GM21360 (cell line): Measurements from ENCODE around the gene ELMO2.

Experiments used
- ATAC-seq: cut with Tn5 transposase; IDR thresholded peaks from one replicate; pipeline ENCODE4 v1.9.1; 2021; ENCODE audit warnings: mild to moderate bottlenecking, moderate library complexity; ENCODE audit not compliant: unreplicated experiment

The ELMO2 gene

GRCh38 chr20:46334303-46334904 lies 72.0 kb downstream of the ELMO2 start:
- ATAC-seq: no peak

GRCh38 chr20:46333161-46333991 lies 73.0 kb downstream of the ELMO2 start:
- ATAC-seq: no peak

DNA sequence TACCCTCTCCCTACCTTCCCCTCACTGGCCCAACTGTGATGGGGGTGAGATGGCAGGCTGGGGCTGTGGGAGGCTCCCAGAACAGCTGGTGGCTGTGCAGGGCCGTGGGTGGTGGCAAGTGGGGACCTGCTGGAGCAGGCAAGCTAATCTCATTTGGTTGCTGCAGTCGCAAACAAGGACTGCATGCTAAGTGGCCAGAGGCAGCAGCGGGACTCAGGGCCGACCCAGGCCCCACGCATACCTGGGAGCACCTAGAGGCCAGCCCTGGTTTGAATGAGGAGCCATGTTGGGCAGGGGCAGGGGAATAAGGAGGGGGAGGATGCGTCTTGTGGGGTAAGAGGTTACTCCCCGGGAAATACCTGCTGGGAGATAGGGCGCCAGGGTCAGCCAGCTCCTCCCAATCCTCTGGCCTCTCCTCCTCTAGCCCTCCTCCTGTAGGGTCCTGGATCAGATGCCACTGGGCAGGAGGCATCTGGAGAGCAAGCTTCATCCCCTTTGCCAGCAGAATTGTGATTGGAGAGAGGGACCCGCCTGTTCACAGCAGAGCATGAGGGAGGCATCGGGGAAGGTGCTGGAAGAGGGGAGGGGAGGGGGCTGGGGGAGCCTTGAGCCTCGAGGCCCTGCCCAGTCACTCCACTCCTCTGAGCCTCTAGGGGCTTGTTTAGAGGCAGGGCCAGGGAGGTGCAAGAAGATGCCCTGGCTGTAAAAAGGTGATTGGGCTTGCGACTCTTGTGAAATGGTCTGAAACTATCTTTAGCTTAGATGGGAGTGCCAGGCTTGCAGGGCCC lies 73.8 kb downstream of the ELMO2 start:
- no peak for ATAC-seq

- no peak for ATAC-seq
These were observed 74.6 kb downstream of the ELMO2 start for GRCh38 chr20:46331611-46332361.

DNA sequence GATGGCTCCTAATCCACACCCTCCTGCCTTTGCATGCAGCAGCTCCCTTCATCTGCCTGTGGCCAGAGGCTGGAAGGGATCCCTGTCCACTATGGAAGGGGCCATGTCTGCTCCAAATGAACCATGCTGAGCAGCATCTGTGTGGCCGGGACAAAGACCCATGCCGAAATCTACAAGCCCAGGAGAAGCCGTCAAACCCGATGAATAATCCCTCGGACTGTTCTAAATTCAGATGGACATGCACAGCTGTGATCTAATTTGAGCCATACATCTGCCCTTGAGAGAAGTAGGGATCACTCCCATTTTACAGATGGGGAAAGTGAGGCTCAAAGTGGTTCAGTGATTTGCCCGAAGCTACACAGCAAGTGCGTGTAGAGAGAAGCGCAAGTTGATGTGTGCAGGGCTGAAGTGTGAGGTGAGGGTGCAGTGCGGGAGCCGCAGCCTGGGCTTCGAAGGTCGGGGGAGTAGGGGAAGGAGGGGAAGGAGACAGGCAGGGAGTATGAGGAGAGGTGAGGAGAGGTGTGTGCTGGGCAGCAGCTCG lies 75.5 kb downstream of the ELMO2 start:
- ATAC-seq: no peak

DNA sequence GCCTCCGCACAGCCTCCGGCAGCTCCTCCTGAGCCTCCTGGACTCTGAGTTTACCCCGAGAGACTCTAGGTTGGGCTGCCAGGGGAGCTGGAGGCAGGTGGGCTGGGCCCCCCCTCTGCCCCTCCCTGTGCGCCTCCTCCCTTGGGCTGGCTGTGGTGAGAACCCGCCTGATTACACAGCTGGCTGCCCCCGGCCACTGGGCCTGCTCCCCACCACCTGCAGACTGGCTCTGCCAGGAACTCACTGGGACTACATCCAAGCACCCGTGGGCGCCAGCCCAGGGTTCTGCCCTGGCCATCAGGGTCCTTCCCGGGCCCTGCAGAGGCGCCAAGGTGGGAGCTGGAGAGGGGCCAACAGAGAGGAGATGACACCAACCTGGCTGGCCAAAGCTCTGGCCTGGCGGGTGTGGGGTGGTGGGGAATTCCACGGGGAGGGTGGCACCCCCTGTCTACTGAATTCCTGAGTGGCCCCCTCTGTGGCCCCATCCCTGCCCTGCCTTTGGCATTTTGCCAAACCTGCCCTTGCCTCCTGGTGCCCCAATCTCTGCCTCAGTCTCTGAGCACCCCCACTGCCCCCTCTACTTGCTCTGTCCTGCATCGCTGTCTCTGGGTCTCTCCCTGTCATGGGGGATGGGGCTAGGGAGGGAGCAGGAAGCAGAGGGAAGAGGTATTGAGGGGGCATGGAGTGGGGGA lies 76.2 kb downstream of the ELMO2 start:
- ATAC-seq: no peak

DNA sequence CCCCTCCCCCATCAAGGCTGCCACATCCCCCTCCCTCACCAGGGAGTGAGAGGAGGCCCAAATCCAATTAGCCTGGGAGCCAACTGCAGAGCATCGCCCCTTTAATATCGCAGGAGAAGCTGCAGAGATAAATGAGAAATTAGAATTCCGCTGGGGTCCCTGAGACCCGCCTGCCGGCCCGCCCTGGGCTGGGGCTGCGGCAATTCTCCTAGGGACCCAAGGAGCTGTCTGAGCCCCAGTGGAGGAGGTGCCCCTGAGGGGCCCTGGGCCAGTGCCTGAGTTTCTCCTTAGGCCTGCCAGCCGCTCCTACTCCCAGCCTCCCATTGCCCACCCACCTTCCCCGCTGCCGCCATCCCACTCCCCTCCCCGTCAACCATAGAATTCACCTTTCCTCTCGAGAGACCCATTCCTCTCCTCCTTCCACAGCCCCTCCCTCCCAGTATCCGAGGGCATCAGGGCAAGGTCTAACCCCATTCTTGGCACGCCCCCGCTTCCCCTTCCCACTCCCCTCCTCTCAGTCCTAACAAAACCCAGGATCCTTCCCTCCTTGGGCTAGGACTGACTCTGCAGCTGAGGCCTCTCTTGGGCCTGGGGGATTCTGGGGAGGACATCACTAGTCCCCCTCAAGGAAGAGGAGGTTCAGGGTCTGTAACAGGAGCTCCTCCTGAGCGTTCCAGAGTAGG lies 78.1 kb downstream of the ELMO2 start:
- no peak for ATAC-seq

DNA sequence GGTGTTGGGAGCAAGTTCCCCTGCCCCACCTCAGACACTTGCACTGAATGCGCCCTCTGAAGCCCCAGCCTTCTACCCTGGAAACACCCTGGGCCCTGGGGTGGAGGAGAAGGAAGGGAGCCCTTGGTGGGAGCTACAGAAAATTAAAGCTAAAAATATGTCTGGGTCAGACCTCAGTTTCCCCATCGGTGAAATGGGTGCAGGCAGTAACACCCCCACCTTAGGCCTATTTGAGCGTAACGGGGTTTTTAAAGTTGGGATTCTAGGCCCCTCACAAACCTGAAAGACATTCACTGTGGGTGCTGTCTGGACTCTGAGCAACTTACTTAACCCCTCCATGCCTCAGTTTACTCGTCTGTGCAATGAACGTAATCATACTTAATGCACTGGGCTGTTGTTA lies 78.9 kb downstream of the ELMO2 start:
- no peak for ATAC-seq

DNA sequence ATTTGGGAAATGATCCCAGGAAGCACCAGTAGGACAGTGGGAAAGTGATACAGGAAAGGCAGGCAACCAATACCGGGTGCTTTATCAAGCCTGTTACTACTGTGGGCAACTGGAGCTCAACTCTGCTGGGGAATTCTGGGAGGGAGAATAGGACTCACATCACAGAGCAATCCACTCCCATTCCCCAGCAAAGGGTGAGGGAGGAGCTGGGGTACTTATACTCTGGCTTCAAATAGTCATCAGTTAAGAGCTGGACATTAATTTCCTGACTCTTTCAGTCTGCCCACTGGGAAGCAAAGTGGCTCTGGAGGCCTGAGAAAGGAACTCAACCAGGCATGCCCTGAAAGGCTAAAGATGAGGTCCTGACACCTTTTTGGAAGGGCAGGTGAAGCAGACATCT lies 80.6 kb downstream of the ELMO2 start:
- no peak for ATAC-seq

GRCh38 chr20:46324960-46325703 lies 81.3 kb downstream of the ELMO2 start:
- ATAC-seq: no peak

GRCh38 chr20:46324379-46324778 lies 82.0 kb downstream of the ELMO2 start:
- no peak for ATAC-seq

DNA sequence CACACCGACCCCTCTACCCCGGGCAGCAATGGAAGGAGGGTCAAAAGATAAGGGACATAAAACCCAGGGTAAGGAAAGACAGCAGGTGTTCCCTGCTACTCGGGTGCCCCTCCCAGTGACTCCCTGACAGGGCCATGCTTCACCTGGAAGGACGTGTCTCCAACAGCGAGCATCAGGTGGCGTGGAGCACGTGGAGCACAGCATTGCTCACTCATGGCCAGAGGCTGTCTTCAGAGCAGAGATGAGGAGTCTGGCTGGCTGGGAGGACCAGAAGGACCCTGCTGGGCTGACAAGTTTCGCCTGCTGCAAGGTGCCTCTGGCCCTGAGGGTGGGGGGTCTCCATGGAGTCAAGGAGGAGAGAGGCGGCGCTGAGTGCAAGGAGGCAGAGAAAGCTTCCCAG lies 82.9 kb downstream of the ELMO2 start:
- ATAC-seq: no peak

DNA sequence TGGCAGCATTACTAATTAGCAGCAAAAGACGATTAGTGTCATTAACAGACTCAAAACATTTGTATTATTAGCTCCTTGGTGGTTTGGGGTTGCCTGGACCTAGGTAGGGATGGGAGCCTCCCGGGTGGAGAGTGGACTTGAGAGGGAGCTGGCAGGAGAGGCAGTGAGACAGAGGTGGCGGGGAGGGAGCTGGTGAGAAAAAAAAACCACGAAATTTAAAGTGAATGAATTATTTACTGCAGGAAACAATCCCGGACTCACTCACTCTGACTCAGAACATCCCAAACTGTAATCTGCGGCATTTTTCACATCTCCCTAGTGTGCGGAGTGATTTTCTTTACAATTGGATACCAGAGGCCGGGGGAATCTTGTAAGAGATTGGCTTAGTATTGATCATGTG lies 83.8 kb downstream of the ELMO2 start:
- no peak for ATAC-seq

- no peak for ATAC-seq
These were observed 88.7 kb downstream of the ELMO2 start for GRCh38 chr20:46317685-46318177.

DNA sequence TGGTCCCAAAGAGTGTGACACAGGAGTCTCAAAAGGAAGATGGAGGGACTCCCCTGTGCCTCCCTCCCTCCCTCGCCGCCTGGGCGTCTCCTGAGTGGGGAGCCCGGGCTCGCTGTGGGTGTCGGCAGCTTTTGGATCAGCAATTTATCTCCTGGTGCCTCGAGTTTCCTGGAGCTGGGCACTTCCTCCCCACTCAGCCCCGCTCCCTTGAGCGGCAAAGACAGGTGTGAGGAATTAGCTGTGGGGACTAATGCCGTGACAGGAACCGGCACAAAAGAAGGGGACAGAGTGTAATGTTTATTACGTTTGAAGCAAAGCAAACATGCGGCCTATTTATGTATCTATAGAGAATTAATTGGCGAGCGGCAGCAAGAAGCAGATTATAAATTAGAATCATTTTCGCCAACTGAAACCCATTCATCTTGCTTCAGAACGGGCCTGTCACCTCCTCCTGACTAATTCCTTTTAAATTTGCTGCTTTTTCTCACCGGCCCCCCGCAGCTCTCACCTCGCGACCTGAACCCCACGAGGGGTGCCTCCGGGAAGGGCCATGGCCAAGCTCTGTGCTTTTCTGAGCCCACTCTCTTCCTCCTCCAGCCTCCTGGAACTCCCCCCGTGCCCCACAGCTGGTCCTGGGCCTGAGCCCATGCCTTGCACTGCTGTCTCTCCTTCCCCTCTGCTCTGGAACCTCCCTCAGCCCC lies 89.3 kb downstream of the ELMO2 start:
- no peak for ATAC-seq
